ENCODE measurements around the gene SLC18A3. TPM values are rescaled to one million over a fixed set of nuclear protein-coding genes. Genes with fewer than 3 reads are reported as not detected.

The SLC18A3 gene
- total and polyA plus RNA-seq, 5 donors from 2014 or later: not detected

DNA sequence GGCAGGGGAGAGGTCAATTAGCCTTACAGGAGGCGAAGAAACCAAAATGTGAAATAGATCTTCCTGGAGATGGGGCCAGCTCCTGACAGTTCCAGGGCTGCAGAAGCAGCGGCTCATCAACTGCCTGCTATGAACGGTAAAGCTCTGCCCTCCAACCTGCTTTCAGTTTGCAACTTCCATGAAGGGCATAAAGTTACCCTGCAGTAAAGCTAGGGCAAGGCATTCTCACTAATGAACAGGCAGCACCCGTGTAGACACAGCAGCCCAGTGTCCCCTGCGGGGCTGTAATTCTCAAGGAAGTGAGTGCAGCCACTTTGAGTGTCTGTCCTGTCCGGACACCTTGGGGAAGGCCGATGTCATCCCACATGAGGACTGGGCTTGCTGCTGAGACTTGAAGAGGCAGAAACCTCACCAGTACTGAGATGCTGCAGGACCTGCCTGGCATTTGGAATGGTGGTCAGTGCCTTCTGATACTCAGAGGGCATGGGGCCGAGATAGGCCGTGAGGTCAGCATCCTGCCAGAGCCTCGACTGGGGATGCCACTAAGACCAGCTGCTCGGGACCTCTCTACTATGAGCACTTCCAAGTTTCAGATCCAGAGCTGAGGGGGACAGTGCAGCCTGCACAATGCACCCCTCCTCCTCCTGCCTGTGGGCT, 43.3 kb downstream of the SLC18A3 start:
- no peak overlapping the region for H3K4me3 Mint-ChIP-seq
- Histone ChIP-seq H3K36me3 (ENCODE audit: control insufficient read depth, insufficient read depth, low read length) (no peaks in the 10 kb centered on the region), H3K27me3 (ENCODE audit: control insufficient read depth, insufficient read depth, low read length) (no peaks in the 10 kb centered on the region), H3K9me3 (ENCODE audit: control insufficient read depth in 2 of 2, low read length in 2 of 2) (no peaks in the 10 kb centered on the region), H3K27ac (ENCODE audit: insufficient read depth, low read length, poor library complexity, severe bottlenecking) (no peak overlapping the region), H3K4me1 (ENCODE audit: control insufficient read depth, insufficient read depth, low read length, poor library complexity, severe bottlenecking) (no peaks in the 10 kb centered on the region), H3K4me3 (ENCODE audit: low read depth, low read length) (no peak overlapping the region)
- H3K27ac Mint-ChIP-seq: no peak overlapping the region
- no peak for ATAC-seq (ENCODE audit: low read depth in 2 of 2)
- H3K27me3 Mint-ChIP-seq: peaks cover 4% of the 10 kb centered on the region
- H3K4me1 Mint-ChIP-seq: peaks cover 0 to 3% (median 0%) of the 10 kb centered on the region in 4 donors
- H3K9me3 Mint-ChIP-seq: peaks cover 0 to 6% (median 0%) of the 10 kb centered on the region in 7 donors
- no peak for DNase-seq
- no peaks in the 10 kb centered on the region for H3K36me3 Mint-ChIP-seq

DNA sequence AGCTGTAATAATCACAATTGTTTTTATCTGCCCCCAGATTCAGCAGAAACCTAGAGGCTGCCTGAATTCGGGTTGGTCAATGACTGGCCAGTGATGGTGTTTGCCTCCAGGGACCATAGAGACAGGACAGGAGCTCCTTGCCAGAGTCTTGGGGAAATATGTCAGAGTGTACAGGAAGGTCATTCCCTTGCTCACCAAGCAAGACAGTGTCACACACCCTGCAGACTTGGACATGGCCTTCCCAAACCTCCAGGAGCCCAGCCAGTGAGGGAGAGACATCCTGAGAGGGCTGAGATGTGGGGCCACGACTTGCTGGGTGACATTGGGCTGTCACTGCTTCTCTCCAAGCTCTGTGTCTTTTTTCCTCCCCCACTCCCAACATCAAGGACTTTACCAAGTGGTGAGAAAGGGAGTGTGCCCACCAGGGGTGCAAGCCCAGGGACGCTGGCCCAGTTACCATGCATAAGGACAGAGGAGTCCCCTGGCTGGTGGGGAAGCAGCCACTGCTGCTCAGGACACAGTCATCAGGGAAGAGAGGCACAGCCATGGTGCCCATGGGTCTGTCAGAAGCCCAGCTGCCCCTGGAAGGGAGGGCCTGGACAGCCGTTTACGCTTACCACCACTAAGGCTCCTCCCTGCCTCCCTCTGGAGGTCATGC, 44.1 kb downstream of the SLC18A3 start:
- Histone ChIP-seq H3K36me3 (ENCODE audit: control insufficient read depth, insufficient read depth, low read length) (no peaks in the 10 kb centered on the region), H3K9me3 (ENCODE audit: control insufficient read depth in 2 of 2, low read length in 2 of 2) (peaks cover 0 to 3% of the 10 kb centered on the region in 2 experiments), H3K27me3 (ENCODE audit: control insufficient read depth, insufficient read depth, low read length) (no peaks in the 10 kb centered on the region), H3K4me1 (ENCODE audit: control insufficient read depth, insufficient read depth, low read length, poor library complexity, severe bottlenecking) (no peaks in the 10 kb centered on the region), H3K27ac (ENCODE audit: insufficient read depth, low read length, poor library complexity, severe bottlenecking) (no peak overlapping the region), H3K4me3 (ENCODE audit: low read depth, low read length) (no peak overlapping the region)
- peaks cover 2% of the 10 kb centered on the region for H3K36me3 Mint-ChIP-seq
- H3K27me3 Mint-ChIP-seq: peaks cover 4% of the 10 kb centered on the region
- no peak overlapping the region for H3K27ac Mint-ChIP-seq
- H3K4me3 Mint-ChIP-seq: no peak overlapping the region
- H3K4me1 Mint-ChIP-seq: peaks cover 0 to 3% (median 0%) of the 10 kb centered on the region in 4 donors
- peaks cover 0 to 8% (median 5%) of the 10 kb centered on the region in 7 donors for H3K9me3 Mint-ChIP-seq
- DNase-seq: no peak
- ATAC-seq (ENCODE audit: low read depth in 2 of 2): no peak

DNA sequence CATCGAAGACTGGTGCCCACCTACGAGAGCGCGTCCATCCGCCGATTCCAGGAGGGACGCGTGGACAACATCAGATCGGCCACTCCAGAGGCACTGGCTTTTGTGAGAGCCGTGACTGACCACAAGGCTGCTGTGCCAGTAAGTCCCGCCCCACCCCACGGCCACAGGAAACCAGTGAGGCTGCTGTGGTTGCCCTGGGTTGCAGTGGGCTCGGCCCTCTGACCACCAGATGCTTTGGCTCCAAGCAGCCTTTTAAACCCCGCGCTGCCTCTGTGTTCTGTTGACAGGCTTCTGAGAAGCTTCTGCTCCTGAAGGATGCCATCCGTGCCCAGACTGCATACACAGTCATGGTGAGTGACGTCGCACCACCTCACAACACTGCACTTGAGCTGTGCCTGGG, 45.0 kb downstream of the SLC18A3 start:
- Histone ChIP-seq H3K9me3 (ENCODE audit: control insufficient read depth in 2 of 2, low read length in 2 of 2) (peaks cover 0 to 5% of the 10 kb centered on the region in 2 experiments), H3K27me3 (ENCODE audit: control insufficient read depth, insufficient read depth, low read length) (no peaks in the 10 kb centered on the region), H3K4me3 (ENCODE audit: low read depth, low read length) (no peak overlapping the region), H3K36me3 (ENCODE audit: control insufficient read depth, insufficient read depth, low read length) (no peaks in the 10 kb centered on the region), H3K27ac (ENCODE audit: insufficient read depth, low read length, poor library complexity, severe bottlenecking) (no peak overlapping the region), H3K4me1 (ENCODE audit: control insufficient read depth, insufficient read depth, low read length, poor library complexity, severe bottlenecking) (no peaks in the 10 kb centered on the region)
- Mint-ChIP-seq H3K9me3 (peaks cover 0 to 14% (median 5%) of the 10 kb centered on the region in 7 donors), H3K4me3 (no peak overlapping the region), H3K27me3 (peaks cover 4% of the 10 kb centered on the region), H3K36me3 (peaks cover 5% of the 10 kb centered on the region), H3K4me1 (peaks cover 0 to 3% (median 0%) of the 10 kb centered on the region in 4 donors), H3K27ac (no peak overlapping the region)
- no peak for DNase-seq
- no peak for ATAC-seq (ENCODE audit: low read depth in 2 of 2)

DNA sequence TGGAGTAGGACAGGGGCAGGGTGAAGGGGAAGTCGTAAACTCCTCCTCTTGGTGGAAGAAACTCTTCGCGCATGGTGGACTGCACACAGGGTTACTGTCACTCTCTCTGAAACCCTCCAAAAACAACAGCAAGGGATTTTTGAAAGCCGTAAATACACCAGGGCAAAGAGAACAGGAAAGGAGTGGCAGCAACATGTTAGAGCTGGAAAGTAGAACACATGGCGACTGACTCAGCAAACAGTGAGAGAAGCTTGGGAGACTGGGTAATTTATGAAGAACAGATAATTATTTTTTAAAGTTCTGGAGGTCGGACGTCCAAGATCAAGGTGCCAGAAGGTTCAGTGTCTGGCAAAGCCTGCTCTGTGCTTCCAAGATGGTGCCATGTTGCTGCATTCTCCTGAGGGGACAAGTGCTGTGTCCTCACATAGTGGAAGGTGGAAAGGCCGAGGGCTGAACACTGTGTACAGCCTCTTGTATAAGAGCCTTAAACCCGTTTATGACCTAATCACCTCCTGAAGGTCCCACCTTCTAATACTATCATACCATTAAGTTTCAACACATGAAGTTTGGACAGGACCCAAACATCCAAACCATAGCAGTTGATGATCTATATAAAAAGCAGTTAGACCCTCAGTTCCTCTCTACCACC, 46.9 kb downstream of the SLC18A3 start:
- Mint-ChIP-seq H3K27me3 (no peaks in the 10 kb centered on the region), H3K27ac (no peak overlapping the region), H3K9me3 (peaks cover 0 to 14% (median 5%) of the 10 kb centered on the region in 7 donors), H3K36me3 (peaks cover 5% of the 10 kb centered on the region), H3K4me1 (peaks cover 0 to 3% (median 0%) of the 10 kb centered on the region in 4 donors), H3K4me3 (no peak overlapping the region)
- Histone ChIP-seq H3K27me3 (ENCODE audit: control insufficient read depth, insufficient read depth, low read length) (no peaks in the 10 kb centered on the region), H3K27ac (ENCODE audit: insufficient read depth, low read length, poor library complexity, severe bottlenecking) (no peak overlapping the region), H3K4me3 (ENCODE audit: low read depth, low read length) (no peak overlapping the region), H3K36me3 (ENCODE audit: control insufficient read depth, insufficient read depth, low read length) (no peaks in the 10 kb centered on the region), H3K9me3 (ENCODE audit: control insufficient read depth in 2 of 2, low read length in 2 of 2) (peaks cover 0 to 5% of the 10 kb centered on the region in 2 experiments), H3K4me1 (ENCODE audit: control insufficient read depth, insufficient read depth, low read length, poor library complexity, severe bottlenecking) (no peaks in the 10 kb centered on the region)
- DNase-seq (no peak), ATAC-seq (ENCODE audit: low read depth in 2 of 2) (no peak)

DNA sequence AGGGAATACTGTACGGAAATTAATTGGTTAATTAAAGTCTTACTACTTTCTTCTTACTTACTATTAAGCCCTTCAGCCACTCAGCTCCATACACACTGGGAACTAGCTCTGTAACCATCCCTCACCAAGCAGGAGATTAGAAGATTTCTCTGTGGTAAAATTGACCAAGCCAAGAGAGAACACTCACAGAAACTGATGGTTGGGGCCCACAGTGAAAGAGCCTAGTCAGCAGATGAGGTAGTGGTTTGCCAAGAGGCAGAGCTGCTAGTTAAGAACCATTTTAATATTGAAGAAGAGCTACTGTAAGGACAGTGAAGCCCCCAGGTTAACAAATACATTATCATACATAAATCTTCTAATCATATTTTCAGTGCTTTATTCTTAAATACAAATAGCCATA, 47.5 kb downstream of the SLC18A3 start:
- Mint-ChIP-seq H3K27me3 (no peaks in the 10 kb centered on the region), H3K4me1 (peaks cover 0 to 3% (median 0%) of the 10 kb centered on the region in 4 donors), H3K9me3 (peaks cover 0 to 14% (median 5%) of the 10 kb centered on the region in 7 donors), H3K36me3 (peaks cover 5% of the 10 kb centered on the region), H3K27ac (no peak overlapping the region), H3K4me3 (no peak overlapping the region)
- ATAC-seq (ENCODE audit: low read depth in 2 of 2) (no peak), DNase-seq (no peak)
- Histone ChIP-seq H3K27me3 (ENCODE audit: control insufficient read depth, insufficient read depth, low read length) (no peaks in the 10 kb centered on the region), H3K36me3 (ENCODE audit: control insufficient read depth, insufficient read depth, low read length) (no peaks in the 10 kb centered on the region), H3K27ac (ENCODE audit: insufficient read depth, low read length, poor library complexity, severe bottlenecking) (no peak overlapping the region), H3K9me3 (ENCODE audit: control insufficient read depth in 2 of 2, low read length in 2 of 2) (peaks cover 0 to 5% of the 10 kb centered on the region in 2 experiments), H3K4me3 (ENCODE audit: low read depth, low read length) (no peak overlapping the region), H3K4me1 (ENCODE audit: control insufficient read depth, insufficient read depth, low read length, poor library complexity, severe bottlenecking) (no peaks in the 10 kb centered on the region)

DNA sequence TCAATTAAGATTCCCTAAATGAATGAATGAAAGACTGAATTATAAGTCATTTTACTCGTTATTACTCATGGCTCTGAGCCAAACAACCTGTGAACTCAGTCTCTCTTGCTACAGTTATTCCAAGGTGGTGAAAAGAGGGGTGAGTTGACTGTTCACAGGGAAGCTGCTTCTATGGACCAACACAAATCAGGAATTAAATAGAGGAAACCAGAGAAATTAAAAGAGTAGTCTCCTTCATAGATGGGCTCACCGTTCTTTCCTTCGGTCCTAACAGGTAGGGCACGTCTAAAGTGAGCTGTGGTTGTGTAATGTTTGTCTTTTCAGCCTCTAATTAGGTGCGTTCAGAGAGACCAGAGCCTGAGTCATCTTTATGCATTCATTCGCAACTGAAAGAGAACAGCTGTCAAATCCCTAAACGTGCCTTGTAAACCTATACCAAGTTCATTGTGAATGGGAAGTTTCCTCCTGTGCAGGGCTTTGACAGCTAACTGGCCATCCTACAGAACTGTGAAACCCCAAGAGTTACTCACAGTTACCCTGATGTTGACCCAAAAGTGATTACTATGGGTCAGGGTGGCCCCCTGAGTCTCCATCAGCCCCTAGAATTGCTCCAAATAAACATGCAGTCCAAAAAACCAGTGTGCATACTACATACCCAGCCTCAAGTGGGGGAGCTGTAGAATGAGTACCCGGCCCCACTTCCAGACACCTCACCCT, 51.2 kb downstream of the SLC18A3 start:
- H3K27ac ChIP-seq (ENCODE audit: insufficient read depth, low read length, poor library complexity, severe bottlenecking): no peak overlapping the region
- H3K9me3 ChIP-seq (ENCODE audit: control insufficient read depth in 2 of 2, low read length in 2 of 2): peaks cover 0 to 5% of the 10 kb centered on the region in 2 experiments
- H3K27me3 ChIP-seq (ENCODE audit: control insufficient read depth, insufficient read depth, low read length): no peaks in the 10 kb centered on the region
- H3K4me1 ChIP-seq (ENCODE audit: control insufficient read depth, insufficient read depth, low read length, poor library complexity, severe bottlenecking): no peaks in the 10 kb centered on the region
- Mint-ChIP-seq H3K27me3 (no peaks in the 10 kb centered on the region), H3K36me3 (peaks cover 5% of the 10 kb centered on the region), H3K4me3 (no peak overlapping the region), H3K9me3 (peaks cover 0 to 14% (median 4%) of the 10 kb centered on the region in 7 donors), H3K4me1 (no peaks in the 10 kb centered on the region), H3K27ac (no peak overlapping the region)
- DNase-seq (no peak), ATAC-seq (ENCODE audit: low read depth in 2 of 2) (no peak)
- H3K36me3 ChIP-seq (ENCODE audit: control insufficient read depth, insufficient read depth, low read length): no peaks in the 10 kb centered on the region
- no peak overlapping the region for H3K4me3 ChIP-seq (ENCODE audit: low read depth, low read length)

Measured in CD4-positive, CD25-positive, alpha-beta regulatory T cell (primary cell).